ENCODE data around the gene ENOX2.

- TF ChIP-seq CEBPG (CRISPR knock-in tag; IDR thresholded peaks at IDR 0.05) (no peak), HDAC6 (IDR thresholded peaks at IDR 0.05; ENCODE audit: low read depth, low read length) (no peak), POLR2A (IDR thresholded peaks at IDR 0.05; ENCODE audit: insufficient read depth in 1 of 2, low read depth in 2 of 2, low read length in 2 of 2) (no peak), CHD2 (IDR thresholded peaks at IDR 0.05; ENCODE audit: low read depth, low read length) (no peak), CTCF (CRISPR knock-in tag; IDR thresholded peaks at IDR 0.05) (no peak), ZNF446 (CRISPR knock-in tag; IDR thresholded peaks at IDR 0.05) (no peak), CCAR2 (optimal IDR thresholded peaks at IDR 0.05; ENCODE audit: low read depth, low read length) (no peak), ZNF550 (CRISPR knock-in tag; IDR thresholded peaks at IDR 0.05; ENCODE audit: borderline replicate concordance) (no peak), KLF6 (CRISPR knock-in tag; IDR thresholded peaks at IDR 0.05) (no peak), TBL1XR1 (IDR thresholded peaks at IDR 0.05; ENCODE audit: borderline replicate concordance, low read length, partially characterized antibody) (no peak), EP300 (IDR thresholded peaks at IDR 0.05; ENCODE audit: low read depth in 2 of 2, low read length in 2 of 2) (no peak), EP300 (CRISPR knock-in tag; IDR thresholded peaks at IDR 0.05; ENCODE audit: borderline replicate concordance) (no peak), PBX3 (CRISPR knock-in tag; IDR thresholded peaks at IDR 0.05; ENCODE audit: borderline replicate concordance) (no peak)
- TF ChIP-seq, protein P1, sequence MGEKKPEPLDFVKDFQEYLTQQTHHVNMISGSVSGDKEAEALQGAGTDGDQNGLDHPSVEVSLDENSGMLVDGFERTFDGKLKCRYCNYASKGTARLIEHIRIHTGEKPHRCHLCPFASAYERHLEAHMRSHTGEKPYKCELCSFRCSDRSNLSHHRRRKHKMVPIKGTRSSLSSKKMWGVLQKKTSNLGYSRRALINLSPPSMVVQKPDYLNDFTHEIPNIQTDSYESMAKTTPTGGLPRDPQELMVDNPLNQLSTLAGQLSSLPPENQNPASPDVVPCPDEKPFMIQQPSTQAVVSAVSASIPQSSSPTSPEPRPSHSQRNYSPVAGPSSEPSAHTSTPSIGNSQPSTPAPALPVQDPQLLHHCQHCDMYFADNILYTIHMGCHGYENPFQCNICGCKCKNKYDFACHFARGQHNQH (CRISPR knock-in tag; IDR thresholded peaks at IDR 0.05), result no peak
- TF ChIP-seq, protein P2, sequence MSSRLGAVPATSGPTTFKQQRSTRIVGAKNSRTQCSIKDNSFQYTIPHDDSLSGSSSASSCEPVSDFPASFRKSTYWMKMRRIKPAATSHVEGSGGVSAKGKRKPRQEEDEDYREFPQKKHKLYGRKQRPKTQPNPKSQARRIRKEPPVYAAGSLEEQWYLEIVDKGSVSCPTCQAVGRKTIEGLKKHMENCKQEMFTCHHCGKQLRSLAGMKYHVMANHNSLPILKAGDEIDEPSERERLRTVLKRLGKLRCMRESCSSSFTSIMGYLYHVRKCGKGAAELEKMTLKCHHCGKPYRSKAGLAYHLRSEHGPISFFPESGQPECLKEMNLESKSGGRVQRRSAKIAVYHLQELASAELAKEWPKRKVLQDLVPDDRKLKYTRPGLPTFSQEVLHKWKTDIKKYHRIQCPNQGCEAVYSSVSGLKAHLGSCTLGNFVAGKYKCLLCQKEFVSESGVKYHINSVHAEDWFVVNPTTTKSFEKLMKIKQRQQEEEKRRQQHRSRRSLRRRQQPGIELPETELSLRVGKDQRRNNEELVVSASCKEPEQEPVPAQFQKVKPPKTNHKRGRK (CRISPR knock-in tag; IDR thresholded peaks at IDR 0.05), result no peak
Measured at GRCh38 chrX:130669233-130669632, 233.8 kb downstream of the ENOX2 start.

Data from HepG2 (cell line).